ENCODE results near the gene SLK.

DNA sequence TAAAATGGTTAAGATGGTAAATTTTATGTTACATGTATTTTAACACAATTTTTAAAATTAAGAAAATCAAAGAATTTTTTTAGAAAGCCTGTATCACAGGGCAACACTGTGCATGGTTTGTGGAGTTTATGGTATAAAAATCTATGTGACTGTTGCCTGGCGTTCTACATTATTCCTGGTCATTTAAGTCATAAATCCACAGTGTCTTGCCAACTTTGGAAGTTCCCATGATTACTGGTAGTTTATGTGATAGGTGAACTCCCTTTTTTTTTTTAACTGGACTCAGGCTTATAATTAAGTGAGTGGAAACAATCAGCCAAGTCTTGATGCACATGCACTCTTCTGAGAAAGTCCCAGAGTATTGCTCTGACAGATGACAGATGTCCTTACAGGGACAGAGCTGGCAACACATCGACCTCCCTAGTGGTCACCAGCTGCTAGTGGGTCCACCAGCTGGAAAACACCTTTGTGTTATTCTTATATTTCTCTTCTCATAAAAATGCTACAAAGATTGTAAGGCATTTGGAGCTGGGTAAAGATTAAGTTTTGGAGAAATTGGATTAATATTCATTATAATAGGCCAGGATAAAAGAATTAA lies 40.1 kb upstream of the SLK start:
- TF ChIP-seq POLR2A (IDR thresholded peaks at IDR 0.05): no peak
- TF ChIP-seq CTCF (IDR thresholded peaks at IDR 0.05): no peak
- no peak for TF ChIP-seq EP300 (IDR thresholded peaks at IDR 0.05)

Measured in tibial nerve (tissue), 4 donors.